ENCODE data around the gene LPP. TPM values are rescaled to one million over a fixed set of nuclear protein-coding genes. Genes with fewer than 3 reads are reported as not detected.

The LPP gene
- total and polyA plus RNA-seq, 9 of the 15 experiments (the other 6 are each of a cell fraction or from before 2014, with no cell fraction given): 0.07 to 0.18 TPM; not detected in 7

DNA sequence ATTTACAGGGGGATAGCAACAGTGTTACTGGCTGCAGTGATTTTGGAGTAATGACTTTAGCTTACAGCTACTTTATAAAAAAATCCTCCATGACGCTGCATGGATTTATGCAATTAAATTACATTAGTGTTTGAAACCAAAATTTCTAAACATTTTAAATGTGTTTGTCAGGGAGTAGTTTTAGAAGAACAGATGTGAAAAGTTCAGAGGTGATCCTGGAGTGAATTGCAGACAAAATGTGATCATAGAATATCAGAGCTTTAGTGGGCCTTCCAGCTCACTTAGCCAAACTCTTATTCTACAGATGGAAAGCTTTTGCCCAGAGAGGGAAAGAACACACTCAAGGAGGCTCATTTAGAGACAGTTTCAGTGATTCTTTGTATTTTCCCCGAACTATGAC lies 376.3 kb downstream of the LPP start:
- no peaks in the 10 kb centered on the region; the same call in none of the 2 replicates for H3K9me3 ChIP-seq (replicated peaks; ENCODE audit: control insufficient read depth, insufficient read depth, low read depth, low read length)
- H3K36me3 ChIP-seq (ENCODE audit: control insufficient read depth, insufficient read depth, low read length): no peaks in the 10 kb centered on the region
- H3K4me2 ChIP-seq (ENCODE audit: insufficient read depth, low read length): no peak overlapping the region
- H3K4me1 ChIP-seq (replicated peaks in 1 of 2; ENCODE audit: control insufficient read depth in 2 of 2, insufficient read depth in 2 of 2, low read length in 2 of 2): no peaks in the 10 kb centered on the region
- TF ChIP-seq ZNF12 (CRISPR knock-in tag; IDR thresholded peaks at IDR 0.05): no peak
- no peak for TF ChIP-seq TCF7L2 (IDR thresholded peaks at IDR 0.05; ENCODE audit: low read depth, low read length)
- TF ChIP-seq HLTF (IDR thresholded peaks at IDR 0.05): no peak
- no peak for TF ChIP-seq HNRNPH1 (optimal IDR thresholded peaks at IDR 0.05; ENCODE audit: low read depth, low read length)
- no peak for TF ChIP-seq SP2 (IDR thresholded peaks at IDR 0.05; ENCODE audit: extremely low read depth, low read depth, low read length, poor library complexity, severe bottlenecking)
- in situ Hi-C loops (cut with MboI) (no loop called here), intact Hi-C loops (cut with micrococcal nuclease) (no loop called here)
- no peak overlapping the region for H3K27ac ChIP-seq (ENCODE audit: extremely low read depth, low read depth, low read length)
- no peak for FAIRE-seq
- H3K27me3 ChIP-seq (ENCODE audit: control insufficient read depth in 2 of 2, insufficient read depth in 2 of 2, low read length in 2 of 2): no peaks in the 10 kb centered on the region
- H2AFZ ChIP-seq (ENCODE audit: low read depth, low read length): no peak overlapping the region
- no peaks in the 10 kb centered on the region for H4K20me1 ChIP-seq (replicated peaks; ENCODE audit: control insufficient read depth, insufficient read depth, low read length)
- no peak overlapping the region for H3K4me3 ChIP-seq
- BruUV-seq (replicated peaks): no TSS peak
- no peak overlapping the region for H3K9ac ChIP-seq (ENCODE audit: insufficient read depth in 1 of 2, low read depth in 2 of 2, low read length in 2 of 2)
- DNase-seq (ENCODE audit: extremely low read depth in 1 of 4, low spot score in 3 of 4): no peak
- CTCF ChIA-PET (ENCODE audit: low intra/inter-chr PET ratio): no interaction called here
- POLR2A ChIA-PET: no interaction called here
- WGBS (ENCODE audit: insufficient coverage, low coverage, missing lambda C conversion rate): 5% methylated on average over 2 of the region's 2 CpGs
- ATAC-seq: no peak
- H3K79me2 ChIP-seq (ENCODE audit: control insufficient read depth, insufficient read depth, low read length): no peaks in the 10 kb centered on the region
- no peaks in the 10 kb centered on the region for H3K9me1 ChIP-seq (ENCODE audit: control insufficient read depth, insufficient read depth, low read length)

DNA sequence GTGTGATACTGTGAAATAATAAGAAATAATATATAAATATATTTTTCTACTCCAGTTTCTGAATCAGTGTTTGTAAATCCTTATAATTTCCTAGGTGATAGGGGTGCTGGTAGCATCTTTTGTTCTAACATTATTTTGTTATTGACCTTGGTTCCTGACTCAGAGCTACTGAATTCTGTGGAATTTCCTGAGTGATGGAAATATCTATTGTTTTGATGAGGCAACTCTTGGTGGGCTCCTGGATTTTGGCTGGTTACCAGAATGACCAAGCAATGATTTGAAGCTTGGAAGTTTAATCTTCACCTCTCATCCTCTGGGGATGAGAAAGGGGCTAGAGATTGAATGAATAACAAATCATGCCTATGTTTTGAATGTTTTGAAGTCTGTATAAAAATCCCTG lies 377.3 kb downstream of the LPP start:
- no peak for ATAC-seq
- no peak for TF ChIP-seq NCOA6 (IDR thresholded peaks at IDR 0.05)
- TF ChIP-seq ZNF76 (CRISPR knock-in tag; IDR thresholded peaks at IDR 0.05; ENCODE audit: borderline replicate concordance): no peak
- no peak for TF ChIP-seq SRF (CRISPR knock-in tag; IDR thresholded peaks at IDR 0.05)
- TF ChIP-seq, protein P1, sequence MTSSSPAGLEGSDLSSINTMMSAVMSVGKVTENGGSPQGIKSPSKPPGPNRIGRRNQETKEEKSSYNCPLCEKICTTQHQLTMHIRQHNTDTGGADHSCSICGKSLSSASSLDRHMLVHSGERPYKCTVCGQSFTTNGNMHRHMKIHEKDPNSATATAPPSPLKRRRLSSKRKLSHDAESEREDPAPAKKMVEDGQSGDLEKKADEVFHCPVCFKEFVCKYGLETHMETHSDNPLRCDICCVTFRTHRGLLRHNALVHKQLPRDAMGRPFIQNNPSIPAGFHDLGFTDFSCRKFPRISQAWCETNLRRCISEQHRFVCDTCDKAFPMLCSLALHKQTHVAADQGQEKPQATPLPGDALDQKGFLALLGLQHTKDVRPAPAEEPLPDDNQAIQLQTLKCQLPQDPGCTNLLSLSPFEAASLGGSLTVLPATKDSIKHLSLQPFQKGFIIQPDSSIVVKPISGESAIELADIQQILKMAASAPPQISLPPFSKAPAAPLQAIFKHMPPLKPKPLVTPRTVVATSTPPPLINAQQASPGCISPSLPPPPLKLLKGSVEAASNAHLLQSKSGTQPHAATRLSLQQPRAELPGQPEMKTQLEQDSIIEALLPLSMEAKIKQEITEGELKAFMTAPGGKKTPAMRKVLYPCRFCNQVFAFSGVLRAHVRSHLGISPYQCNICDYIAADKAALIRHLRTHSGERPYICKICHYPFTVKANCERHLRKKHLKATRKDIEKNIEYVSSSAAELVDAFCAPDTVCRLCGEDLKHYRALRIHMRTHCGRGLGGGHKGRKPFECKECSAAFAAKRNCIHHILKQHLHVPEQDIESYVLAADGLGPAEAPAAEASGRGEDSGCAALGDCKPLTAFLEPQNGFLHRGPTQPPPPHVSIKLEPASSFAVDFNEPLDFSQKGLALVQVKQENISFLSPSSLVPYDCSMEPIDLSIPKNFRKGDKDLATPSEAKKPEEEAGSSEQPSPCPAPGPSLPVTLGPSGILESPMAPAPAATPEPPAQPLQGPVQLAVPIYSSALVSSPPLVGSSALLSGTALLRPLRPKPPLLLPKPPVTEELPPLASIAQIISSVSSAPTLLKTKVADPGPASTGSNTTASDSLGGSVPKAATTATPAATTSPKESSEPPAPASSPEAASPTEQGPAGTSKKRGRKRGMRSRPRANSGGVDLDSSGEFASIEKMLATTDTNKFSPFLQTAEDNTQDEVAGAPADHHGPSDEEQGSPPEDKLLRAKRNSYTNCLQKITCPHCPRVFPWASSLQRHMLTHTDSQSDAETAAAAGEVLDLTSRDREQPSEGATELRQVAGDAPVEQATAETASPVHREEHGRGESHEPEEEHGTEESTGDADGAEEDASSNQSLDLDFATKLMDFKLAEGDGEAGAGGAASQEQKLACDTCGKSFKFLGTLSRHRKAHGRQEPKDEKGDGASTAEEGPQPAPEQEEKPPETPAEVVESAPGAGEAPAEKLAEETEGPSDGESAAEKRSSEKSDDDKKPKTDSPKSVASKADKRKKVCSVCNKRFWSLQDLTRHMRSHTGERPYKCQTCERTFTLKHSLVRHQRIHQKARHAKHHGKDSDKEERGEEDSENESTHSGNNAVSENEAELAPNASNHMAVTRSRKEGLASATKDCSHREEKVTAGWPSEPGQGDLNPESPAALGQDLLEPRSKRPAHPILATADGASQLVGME (CRISPR knock-in tag; IDR thresholded peaks at IDR 0.05): no peak
- no peak for TF ChIP-seq IFI16 (CRISPR knock-in tag; IDR thresholded peaks at IDR 0.05)
- TF ChIP-seq ZNF217 (CRISPR knock-in tag; IDR thresholded peaks at IDR 0.05): no peak

More for the DNA sequence above, 377.3 kb downstream of the LPP start:
- no peak overlapping the region for H3K27ac ChIP-seq (ENCODE audit: extremely low read depth, low read depth, low read length)
- no peak overlapping the region for H3K4me3 ChIP-seq
- no peak overlapping the region for H3K9ac ChIP-seq (ENCODE audit: insufficient read depth in 1 of 2, low read depth in 2 of 2, low read length in 2 of 2)
- no peaks in the 10 kb centered on the region; the same call in 1 of the 2 replicates for H3K9me3 ChIP-seq (replicated peaks; ENCODE audit: control insufficient read depth, insufficient read depth, low read depth, low read length)
- no peaks in the 10 kb centered on the region for H3K27me3 ChIP-seq (ENCODE audit: control insufficient read depth in 2 of 2, insufficient read depth in 2 of 2, low read length in 2 of 2)
- no peaks in the 10 kb centered on the region for H3K9me1 ChIP-seq (ENCODE audit: control insufficient read depth, insufficient read depth, low read length)
- H3K4me1 ChIP-seq (replicated peaks in 1 of 2; ENCODE audit: control insufficient read depth in 2 of 2, insufficient read depth in 2 of 2, low read length in 2 of 2): no peaks in the 10 kb centered on the region
- no peak overlapping the region for H3K4me2 ChIP-seq (ENCODE audit: insufficient read depth, low read length)
- H3K36me3 ChIP-seq (ENCODE audit: control insufficient read depth, insufficient read depth, low read length): no peaks in the 10 kb centered on the region
- in situ Hi-C loops (cut with MboI): no loop called here
- no peak for FAIRE-seq
- ChIA-PET POLR2A (no interaction called here), CTCF (ENCODE audit: low intra/inter-chr PET ratio) (no interaction called here)
- BruUV-seq (replicated peaks): no TSS peak
- DNase-seq (ENCODE audit: extremely low read depth in 1 of 4, low spot score in 3 of 4): no peak
- H4K20me1 ChIP-seq (replicated peaks; ENCODE audit: control insufficient read depth, insufficient read depth, low read length): no peaks in the 10 kb centered on the region
- intact Hi-C loops (cut with micrococcal nuclease): no loop called here
- H3K79me2 ChIP-seq (ENCODE audit: control insufficient read depth, insufficient read depth, low read length): no peaks in the 10 kb centered on the region
- no peak overlapping the region for H2AFZ ChIP-seq (ENCODE audit: low read depth, low read length)

Measured in K562 (cell line).